ENCODE results near the gene GLDN. TPM values are rescaled to one million over a fixed set of nuclear protein-coding genes. Genes with fewer than 3 reads are reported as not detected.

GLDN gene
- polyA plus RNA-seq (2011; rRNA removed): 0.17 and 0.25 TPM in 2 replicates
- polyA minus RNA-seq (2011; rRNA and poly(A)+ RNA removed): 0.23 TPM in 1 of 2 replicates, not detected in the other

DNA sequence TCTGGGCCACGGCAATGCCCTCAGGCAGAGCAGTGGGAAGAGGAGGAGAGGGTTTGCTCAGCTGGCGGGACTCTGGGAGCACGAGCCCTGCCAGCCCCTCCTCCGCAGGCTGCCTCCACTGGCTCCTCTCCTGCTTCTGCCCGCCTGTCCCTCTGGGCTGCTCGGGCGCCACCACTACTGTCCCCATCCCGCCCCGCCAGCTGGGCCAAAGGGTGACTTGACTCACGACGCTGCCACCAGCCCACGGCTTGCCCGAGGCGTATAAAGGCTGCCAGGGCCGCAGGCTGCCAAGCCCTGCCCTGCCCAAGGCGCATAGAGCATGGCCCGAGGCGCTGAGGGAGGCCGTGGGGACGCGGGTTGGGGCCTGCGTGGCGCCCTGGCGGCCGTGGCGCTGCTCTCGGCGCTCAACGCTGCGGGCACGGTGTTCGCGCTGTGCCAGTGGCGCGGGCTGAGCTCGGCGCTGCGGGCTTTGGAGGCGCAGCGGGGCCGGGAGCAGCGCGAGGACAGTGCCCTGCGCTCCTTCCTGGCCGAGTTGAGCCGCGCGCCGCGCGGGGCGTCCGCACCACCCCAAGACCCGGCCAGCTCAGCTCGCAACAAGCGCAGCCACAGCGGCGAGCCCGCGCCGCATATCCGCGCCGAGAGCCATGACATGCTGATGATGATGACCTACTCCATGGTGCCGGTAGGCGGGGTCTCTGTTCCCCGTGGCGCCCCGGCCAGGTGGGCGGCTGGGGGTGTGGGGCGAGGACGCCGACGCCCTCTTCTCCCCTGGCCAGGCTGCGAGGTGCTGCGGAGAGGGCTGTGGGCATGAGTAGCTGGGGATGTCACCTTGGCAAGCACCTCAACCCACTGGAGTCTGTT lies at the start of gene GLDN:
GLDN (plus strand) TSS at position 290 of the 861 bp plus-strand sequence; CDS start at position 320, 30 bp downstream.
- peak within 1 kb of the TSS; percentile 29 for H3K4me3 ChIP-seq (ENCODE audit: low read depth, low read length)
- no peak within 1 kb of the TSS for H3K27ac ChIP-seq (ENCODE audit: low read depth, low read length)
- no peak for DNase-seq (ENCODE audit: low read depth, low spot score)
- TF ChIP-seq, protein P1, sequence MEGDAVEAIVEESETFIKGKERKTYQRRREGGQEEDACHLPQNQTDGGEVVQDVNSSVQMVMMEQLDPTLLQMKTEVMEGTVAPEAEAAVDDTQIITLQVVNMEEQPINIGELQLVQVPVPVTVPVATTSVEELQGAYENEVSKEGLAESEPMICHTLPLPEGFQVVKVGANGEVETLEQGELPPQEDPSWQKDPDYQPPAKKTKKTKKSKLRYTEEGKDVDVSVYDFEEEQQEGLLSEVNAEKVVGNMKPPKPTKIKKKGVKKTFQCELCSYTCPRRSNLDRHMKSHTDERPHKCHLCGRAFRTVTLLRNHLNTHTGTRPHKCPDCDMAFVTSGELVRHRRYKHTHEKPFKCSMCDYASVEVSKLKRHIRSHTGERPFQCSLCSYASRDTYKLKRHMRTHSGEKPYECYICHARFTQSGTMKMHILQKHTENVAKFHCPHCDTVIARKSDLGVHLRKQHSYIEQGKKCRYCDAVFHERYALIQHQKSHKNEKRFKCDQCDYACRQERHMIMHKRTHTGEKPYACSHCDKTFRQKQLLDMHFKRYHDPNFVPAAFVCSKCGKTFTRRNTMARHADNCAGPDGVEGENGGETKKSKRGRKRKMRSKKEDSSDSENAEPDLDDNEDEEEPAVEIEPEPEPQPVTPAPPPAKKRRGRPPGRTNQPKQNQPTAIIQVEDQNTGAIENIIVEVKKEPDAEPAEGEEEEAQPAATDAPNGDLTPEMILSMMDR (IDR thresholded peaks at IDR 0.05; ENCODE audit: low read depth, low read length): no peak
- ChIA-PET CTCF (no interaction called here), POLR2A (no interaction called here)
- H3K27me3 ChIP-seq (ENCODE audit: control insufficient read depth, insufficient read depth, low read length): peaks cover 55% of the 10 kb centered on the region
- H3K9me3 ChIP-seq (ENCODE audit: control insufficient read depth, insufficient read depth, low read length): no peaks in the 10 kb centered on the region; the same call in 1 of the 2 replicates

DNA sequence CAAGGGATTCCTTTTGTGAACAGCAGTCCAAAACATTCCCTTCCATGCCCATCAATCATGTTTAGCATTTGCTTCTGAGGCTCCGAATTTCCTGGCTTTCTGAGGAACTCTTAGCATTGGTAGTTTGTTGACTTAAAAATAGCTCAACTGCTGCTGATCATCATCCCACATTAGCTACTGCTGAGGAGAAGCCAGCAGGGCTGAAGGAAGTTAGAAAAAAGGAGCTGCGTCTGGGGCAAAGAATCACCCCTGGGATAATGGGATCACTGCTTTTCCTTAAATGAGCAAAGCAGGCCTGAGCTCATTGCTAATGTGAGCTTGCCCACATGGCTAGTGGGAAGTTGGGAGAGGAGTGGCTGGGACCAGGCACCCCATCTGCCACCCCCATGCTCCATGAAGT lies 42.8 kb upstream of the GLDN start:
- H3K27me3 ChIP-seq (ENCODE audit: control insufficient read depth, insufficient read depth, low read length): peaks cover 42% of the 10 kb centered on the region
- TF ChIP-seq, protein P1 (IDR thresholded peaks at IDR 0.05; ENCODE audit: low read depth, low read length): no peak
- no peak overlapping the region for H3K4me3 ChIP-seq (ENCODE audit: low read depth, low read length)
- ChIA-PET POLR2A (no interaction called here), CTCF (interaction anchor here (1.2 to 2.3 kb wide), 3 partner anchors 16 to 103 kb away, joined by 6 to 7 read pairs (median 7); no protein-coding TSS in a partner anchor)
- DNase-seq (ENCODE audit: low read depth, low spot score): no peak
- H3K27ac ChIP-seq (ENCODE audit: low read depth, low read length): no peak overlapping the region
- peaks cover 2% of the 10 kb centered on the region; the same call in 1 of the 2 replicates for H3K9me3 ChIP-seq (ENCODE audit: control insufficient read depth, insufficient read depth, low read length)

DNA sequence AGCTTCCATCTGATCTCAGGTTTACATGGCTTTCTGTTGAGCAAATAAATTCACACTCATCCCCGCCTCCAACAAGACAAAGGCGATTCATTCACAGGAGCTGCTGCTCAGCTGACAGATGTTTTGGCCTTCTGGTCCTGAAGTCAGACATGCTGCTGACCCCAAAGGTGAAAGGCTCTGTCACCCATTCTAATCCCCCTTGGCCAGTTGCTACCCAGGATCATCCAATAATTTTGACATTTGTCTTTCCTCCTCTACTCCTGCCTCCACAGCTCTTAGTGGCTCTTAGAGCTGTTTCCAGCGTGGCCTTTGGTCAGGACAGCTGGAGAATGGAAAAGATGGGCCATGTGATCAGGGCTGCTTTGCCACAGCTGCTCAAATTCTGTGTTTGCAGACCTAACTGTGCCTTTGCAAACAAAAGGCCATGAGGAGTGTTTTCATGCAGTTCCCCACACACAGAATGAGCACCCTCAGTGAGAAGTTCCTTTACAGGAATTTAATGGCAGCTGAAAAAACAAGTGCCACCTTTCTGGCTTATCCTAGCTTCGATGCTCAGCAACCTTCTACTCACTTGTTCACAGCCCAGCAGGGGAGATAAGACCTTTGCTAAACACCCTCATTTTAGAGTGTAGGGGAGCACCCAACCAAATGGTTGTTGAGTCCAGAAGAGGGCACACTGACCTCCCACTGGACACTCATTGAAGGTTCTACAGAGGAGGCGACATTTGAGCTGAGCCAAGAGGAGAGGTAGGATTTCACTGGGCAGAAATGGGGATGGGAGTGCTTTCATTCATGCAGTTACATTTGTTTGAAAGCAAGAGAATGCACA lies 42.1 kb upstream of the GLDN start:
- ChIA-PET POLR2A (no interaction called here), CTCF (interaction anchor here (1.2 to 2.3 kb wide), 3 partner anchors 17 to 103 kb away, joined by 6 to 7 read pairs (median 7); no protein-coding TSS in a partner anchor)
- Histone ChIP-seq H3K9me3 (ENCODE audit: control insufficient read depth, insufficient read depth, low read length) (no peaks in the 10 kb centered on the region), H3K4me3 (ENCODE audit: low read depth, low read length) (no peak overlapping the region), H3K27ac (ENCODE audit: low read depth, low read length) (no peak overlapping the region), H3K27me3 (ENCODE audit: control insufficient read depth, insufficient read depth, low read length) (peaks cover 43% of the 10 kb centered on the region)
- TF ChIP-seq, protein P1 (IDR thresholded peaks at IDR 0.05; ENCODE audit: low read depth, low read length): no peak
- DNase-seq (ENCODE audit: low read depth, low spot score): no peak

DNA sequence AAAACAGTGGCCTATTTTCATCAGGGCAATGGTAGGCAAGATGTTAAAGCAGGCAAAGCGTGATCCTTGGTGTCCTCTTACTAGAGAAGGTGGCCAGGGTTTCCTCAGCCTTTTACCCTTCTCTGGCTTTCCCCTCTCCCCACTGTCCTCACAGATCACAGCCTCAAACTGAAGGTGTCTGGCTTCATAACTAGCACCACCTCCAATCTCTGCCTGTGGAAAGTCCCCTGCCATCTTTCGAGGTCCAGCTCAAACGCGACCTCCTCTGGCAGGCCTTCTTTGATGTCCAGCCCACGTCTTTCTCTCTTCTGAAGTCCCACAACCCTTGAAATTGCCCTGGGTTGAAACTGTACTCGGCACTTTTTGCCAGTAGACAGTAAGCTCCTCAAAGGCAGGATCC lies 39.0 kb upstream of the GLDN start:
- CTCF ChIA-PET: no interaction called here
- H3K4me3 ChIP-seq (ENCODE audit: low read depth, low read length): no peak overlapping the region
- no peaks in the 10 kb centered on the region for H3K9me3 ChIP-seq (ENCODE audit: control insufficient read depth, insufficient read depth, low read length)
- H3K27me3 ChIP-seq (ENCODE audit: control insufficient read depth, insufficient read depth, low read length): peaks cover 40% of the 10 kb centered on the region
- TF ChIP-seq, protein P1 (IDR thresholded peaks at IDR 0.05; ENCODE audit: low read depth, low read length): no peak
- no peak for DNase-seq (ENCODE audit: low read depth, low spot score)
- no peak overlapping the region for H3K27ac ChIP-seq (ENCODE audit: low read depth, low read length)
- POLR2A ChIA-PET: no interaction called here

Data from AG04450 (cell line).